ENCODE measurements around the gene PSMA5.

GRCh38 chr1:109441069-109441468 is 14.8 kb upstream of the PSMA5 start:
- TF ChIP-seq, protein P1, sequence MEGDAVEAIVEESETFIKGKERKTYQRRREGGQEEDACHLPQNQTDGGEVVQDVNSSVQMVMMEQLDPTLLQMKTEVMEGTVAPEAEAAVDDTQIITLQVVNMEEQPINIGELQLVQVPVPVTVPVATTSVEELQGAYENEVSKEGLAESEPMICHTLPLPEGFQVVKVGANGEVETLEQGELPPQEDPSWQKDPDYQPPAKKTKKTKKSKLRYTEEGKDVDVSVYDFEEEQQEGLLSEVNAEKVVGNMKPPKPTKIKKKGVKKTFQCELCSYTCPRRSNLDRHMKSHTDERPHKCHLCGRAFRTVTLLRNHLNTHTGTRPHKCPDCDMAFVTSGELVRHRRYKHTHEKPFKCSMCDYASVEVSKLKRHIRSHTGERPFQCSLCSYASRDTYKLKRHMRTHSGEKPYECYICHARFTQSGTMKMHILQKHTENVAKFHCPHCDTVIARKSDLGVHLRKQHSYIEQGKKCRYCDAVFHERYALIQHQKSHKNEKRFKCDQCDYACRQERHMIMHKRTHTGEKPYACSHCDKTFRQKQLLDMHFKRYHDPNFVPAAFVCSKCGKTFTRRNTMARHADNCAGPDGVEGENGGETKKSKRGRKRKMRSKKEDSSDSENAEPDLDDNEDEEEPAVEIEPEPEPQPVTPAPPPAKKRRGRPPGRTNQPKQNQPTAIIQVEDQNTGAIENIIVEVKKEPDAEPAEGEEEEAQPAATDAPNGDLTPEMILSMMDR (IDR thresholded peaks at IDR 0.05; ENCODE audit: low read depth, low read length), result no peak
- TF ChIP-seq POLR2A (IDR thresholded peaks at IDR 0.05; ENCODE audit: extremely low read depth, insufficient read length) (no peak), MAX (IDR thresholded peaks at IDR 0.05; ENCODE audit: low read depth, low read length) (no peak)

All from NB4 (cell line).